Urinary bladder (tissue), 4 donors: ENCODE measurements around the gene ACTL7A. TPM values are rescaled to one million over a fixed set of nuclear protein-coding genes. Genes with fewer than 3 reads are reported as not detected.
"Not testable (repeated sequence)": the region's sequence is repeated elsewhere in the genome, so short reads cannot be mapped to it uniquely, and the experiment has no call there.

Experiments
- DNase-seq: peaks from one replicate; pipeline ENCODE4 v3.0.0-alpha.2; 2015; ENCODE audit errors: extremely low spot score
- H3K27ac ChIP-seq: one replicate; pipeline ENCODE4 v1.5.1; 2013; ENCODE audit warnings: low read depth, mild to moderate bottlenecking, moderate library complexity
- H3K36me3 ChIP-seq: one replicate; pipeline ENCODE4 v1.6.1; 2013; ENCODE audit warnings: mild to moderate bottlenecking, moderate library complexity; ENCODE audit not compliant: insufficient read depth
- H3K4me1 ChIP-seq: one replicate; pipeline ENCODE4 v1.6.1; 2013; ENCODE audit warnings: mild to moderate bottlenecking, moderate library complexity; ENCODE audit not compliant: insufficient read depth
- H3K4me3 ChIP-seq: one replicate; pipeline ENCODE4 v1.5.1; 2013; ENCODE audit warnings: low read depth, low read length
- WGBS: extraction: QIAGEN DNeasy Blood & Tissue Kit; methylation state at CpG from one replicate; pipeline ENCODE4 v1.1.7; 2013; 5-methylcytosine and 5-hydroxymethylcytosine counted together
- polyA plus RNA-seq: library from polyadenylated mRNA; stranded (reverse); fragments of 200-250 nt; gene quantifications from one replicate; pipeline ENCODE4 v1.2.3, GENCODE V29; 2013
- total RNA-seq: library from RNA; depleted of rRNA; stranded (reverse); fragments of >200 nt; gene quantifications from one replicate; pipeline ENCODE4 v1.2.3, GENCODE V29; 2014
- donor health status: healthy with polysubstance abuse.
- donor health status: healthy.

ACTL7A gene
- total and polyA plus RNA-seq, 2 donors = not detected

DNA sequence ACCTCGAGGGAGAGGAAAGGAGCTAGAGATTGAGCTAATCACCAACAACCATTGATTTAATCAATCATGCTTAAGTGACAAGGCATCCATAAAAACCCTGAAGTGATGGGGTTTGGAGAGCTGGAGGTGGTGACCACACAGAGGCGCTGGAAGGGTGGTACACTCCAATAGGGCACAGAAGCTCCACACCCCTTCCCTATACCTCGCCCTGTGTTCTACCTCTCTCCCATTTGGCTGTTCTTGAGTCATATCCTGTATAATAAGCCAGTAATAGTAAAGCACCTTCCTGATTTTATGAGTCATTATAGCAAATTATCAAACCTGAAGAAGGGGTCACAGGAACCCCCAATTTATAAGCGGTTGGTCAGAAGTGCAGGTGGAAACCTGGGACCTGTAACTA, 24.5 kb upstream of the ACTL7A start:
- Histone ChIP-seq H3K27ac (no peak overlapping the region), H3K36me3 (no peaks in the 10 kb centered on the region), H3K4me1 (no peaks in the 10 kb centered on the region), H3K4me3 (no peak overlapping the region)
- no peak for DNase-seq
- WGBS = 87% methylated on average over 4 of the region's 4 CpGs

DNA sequence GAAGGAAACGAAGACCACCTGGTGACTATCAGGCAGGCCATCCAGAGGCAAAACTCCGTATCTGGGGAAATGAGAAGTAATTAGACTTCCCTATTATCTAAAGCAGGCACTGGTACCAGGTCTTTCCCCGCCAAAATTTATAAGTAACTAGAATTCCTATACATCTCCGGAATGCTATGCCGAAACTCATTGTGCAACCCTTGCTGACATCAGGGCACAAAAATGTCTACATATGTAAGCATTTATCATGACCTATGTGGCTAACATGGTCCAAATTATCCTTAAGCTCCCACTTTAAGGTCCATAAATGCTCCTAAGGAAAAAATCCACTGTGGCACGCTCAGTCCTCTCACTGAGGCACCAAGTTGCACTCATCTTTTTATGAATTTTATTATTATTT, 24.0 kb upstream of the ACTL7A start:
- WGBS = 89% methylated on average over 6 of the region's 6 CpGs
- no peaks in the 10 kb centered on the region for H3K4me1 ChIP-seq
- no peak overlapping the region for H3K27ac ChIP-seq
- no peak for DNase-seq
- no peak overlapping the region for H3K4me3 ChIP-seq
- H3K36me3 ChIP-seq = no peaks in the 10 kb centered on the region

DNA sequence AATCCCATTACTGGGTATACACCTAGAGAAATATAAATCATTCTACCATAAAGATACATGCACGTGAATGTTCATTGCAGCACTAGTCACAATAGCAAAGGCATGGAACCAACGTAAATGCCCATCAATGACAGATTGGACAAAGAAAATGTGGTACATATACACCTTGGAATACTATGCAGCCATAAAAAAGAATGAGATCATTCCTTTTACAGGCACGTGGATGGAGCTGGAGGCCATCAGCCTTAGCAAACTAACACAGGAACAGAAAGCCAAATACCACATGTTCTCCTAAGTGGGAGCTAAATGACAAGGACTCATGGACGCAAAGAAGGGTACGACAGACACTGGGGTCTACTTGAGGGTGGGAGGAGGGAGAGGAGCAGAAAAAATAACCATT, 22.5 kb upstream of the ACTL7A start:
- WGBS = 93% methylated on average over 5 of the region's 5 CpGs
- H3K4me3 ChIP-seq, H3K4me1 ChIP-seq, H3K36me3 ChIP-seq, H3K27ac ChIP-seq, DNase-seq: not testable (repeated sequence)

DNA sequence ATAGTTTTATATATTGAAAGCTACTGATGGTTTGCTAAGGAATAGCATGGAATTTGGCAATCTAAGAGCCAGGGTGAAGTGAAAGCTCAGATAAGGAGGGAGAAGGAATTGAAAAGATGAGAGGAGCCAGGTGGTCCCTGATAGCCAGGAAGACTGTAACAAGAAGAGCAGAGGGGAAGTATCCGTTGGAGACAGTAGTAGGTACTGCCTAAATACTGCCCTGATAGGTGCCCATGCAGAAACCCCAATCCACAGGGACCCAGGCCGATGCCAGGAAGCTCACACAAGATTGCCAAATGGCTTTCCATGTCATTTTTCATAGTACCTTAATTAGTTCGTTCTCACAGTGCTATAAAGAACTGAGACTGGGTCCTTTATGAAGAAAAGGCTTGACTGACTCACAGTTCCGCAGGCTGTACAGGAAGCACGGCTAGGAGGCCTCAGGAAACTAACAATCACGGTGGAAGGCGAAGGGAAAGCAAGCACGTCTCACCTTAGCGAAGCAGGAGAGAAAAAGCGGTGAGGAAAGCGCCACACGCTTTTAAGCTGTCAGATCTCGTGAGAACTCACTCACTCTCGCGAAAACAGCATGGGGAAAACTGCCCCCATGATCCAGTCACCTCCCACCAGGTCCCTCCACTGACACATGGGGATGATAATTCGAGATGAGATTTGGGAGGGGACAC, 19.3 kb upstream of the ACTL7A start:
- Histone ChIP-seq H3K4me3 (no peak overlapping the region), H3K4me1 (no peaks in the 10 kb centered on the region), H3K27ac (no peak overlapping the region), H3K36me3 (no peaks in the 10 kb centered on the region)
- WGBS = 69% methylated on average over 16 of the region's 16 CpGs
- DNase-seq = no peak

DNA sequence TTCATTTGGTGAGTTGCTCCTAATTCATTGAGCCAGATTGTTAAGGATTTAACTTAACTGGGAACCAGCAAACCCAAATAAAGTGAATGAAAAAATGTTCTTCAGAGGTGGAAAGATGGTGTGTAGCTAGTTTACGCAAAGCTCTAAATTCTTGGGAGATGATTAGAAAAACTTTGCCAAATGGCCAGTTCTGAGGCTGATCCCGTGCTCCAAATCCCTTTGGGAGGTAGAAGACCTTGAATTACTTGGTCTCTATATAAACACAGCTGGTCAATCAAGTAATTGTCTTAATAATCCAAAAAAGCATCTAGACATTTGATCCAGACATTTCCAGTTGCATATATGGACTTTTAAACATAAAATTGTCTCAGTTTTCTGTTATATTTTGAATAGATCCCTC, 17.7 kb upstream of the ACTL7A start:
- no peaks in the 10 kb centered on the region for H3K4me1 ChIP-seq
- 39% methylated on average over 2 of the region's 2 CpGs for WGBS
- no peak for DNase-seq
- no peak overlapping the region for H3K27ac ChIP-seq
- no peaks in the 10 kb centered on the region for H3K36me3 ChIP-seq
- H3K4me3 ChIP-seq = no peak overlapping the region

DNA sequence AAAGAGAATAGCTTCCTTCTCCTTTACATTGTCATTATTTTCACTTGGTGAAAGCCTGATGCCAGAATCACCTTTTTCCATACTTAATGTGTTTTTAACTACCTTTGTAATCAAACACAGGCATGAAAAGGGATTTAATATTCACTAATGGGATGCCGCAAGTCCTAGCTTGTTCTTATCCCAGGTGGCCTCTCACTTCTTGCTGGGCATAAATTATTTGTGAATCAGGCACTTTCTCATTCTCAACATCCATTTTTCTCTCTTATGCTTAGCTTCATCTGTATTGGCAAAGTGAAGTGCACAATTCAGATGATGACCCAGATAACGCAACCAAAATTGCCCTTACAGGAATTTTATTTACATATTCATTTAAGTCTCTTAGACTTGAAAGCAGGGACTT, 17.2 kb upstream of the ACTL7A start:
- DNase-seq = no peak
- H3K36me3 ChIP-seq = no peaks in the 10 kb centered on the region
- H3K4me1 ChIP-seq = no peaks in the 10 kb centered on the region
- no peak overlapping the region for H3K4me3 ChIP-seq
- no peak overlapping the region for H3K27ac ChIP-seq
- WGBS = 59% methylated on average over 2 of the region's 2 CpGs

DNA sequence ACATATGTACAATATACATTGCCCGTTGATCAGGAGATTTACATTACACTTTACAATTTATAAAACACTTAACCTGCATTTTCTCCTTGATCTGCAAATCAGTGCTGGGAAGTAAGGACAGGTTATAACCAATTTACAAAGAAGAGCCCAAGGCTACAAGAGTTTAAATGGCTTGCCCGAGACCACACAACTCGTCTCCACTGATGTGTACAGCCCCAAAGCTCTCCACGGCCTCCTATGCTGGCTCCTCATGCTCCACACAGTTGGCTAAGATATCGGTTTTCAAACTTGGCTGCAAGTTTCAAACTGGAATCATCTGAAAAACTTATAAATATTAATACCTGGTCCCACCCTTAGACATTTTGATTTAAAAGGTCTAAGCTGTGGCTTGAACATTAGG, 16.6 kb upstream of the ACTL7A start:
- Histone ChIP-seq H3K4me3 (no peak overlapping the region), H3K27ac (no peak overlapping the region), H3K4me1 (no peaks in the 10 kb centered on the region), H3K36me3 (no peaks in the 10 kb centered on the region)
- WGBS = 79% methylated on average over 5 of the region's 5 CpGs
- DNase-seq = no peak

DNA sequence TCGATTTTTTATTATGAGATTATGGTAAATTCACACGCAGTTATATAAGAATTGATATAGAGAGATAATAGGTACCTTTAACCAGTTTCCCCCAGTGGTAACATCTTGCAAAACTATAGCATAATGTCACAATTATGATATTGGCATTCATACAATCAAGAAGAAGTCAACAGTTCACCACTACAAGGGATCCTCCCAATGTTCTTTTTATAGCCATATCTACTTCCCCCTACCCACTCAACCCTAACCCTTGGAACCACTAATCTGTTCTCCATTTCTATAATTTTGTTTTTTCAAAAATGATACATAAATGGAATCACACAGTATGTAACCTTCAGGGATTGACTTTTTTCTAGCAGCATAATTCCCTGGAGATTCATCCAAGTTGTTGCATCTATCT, 16.1 kb upstream of the ACTL7A start:
- no peak overlapping the region for H3K4me3 ChIP-seq
- DNase-seq = no peak
- no peaks in the 10 kb centered on the region for H3K4me1 ChIP-seq
- no peaks in the 10 kb centered on the region for H3K36me3 ChIP-seq
- no peak overlapping the region for H3K27ac ChIP-seq
- WGBS = 91% methylated on average over 2 of the region's 2 CpGs

DNA sequence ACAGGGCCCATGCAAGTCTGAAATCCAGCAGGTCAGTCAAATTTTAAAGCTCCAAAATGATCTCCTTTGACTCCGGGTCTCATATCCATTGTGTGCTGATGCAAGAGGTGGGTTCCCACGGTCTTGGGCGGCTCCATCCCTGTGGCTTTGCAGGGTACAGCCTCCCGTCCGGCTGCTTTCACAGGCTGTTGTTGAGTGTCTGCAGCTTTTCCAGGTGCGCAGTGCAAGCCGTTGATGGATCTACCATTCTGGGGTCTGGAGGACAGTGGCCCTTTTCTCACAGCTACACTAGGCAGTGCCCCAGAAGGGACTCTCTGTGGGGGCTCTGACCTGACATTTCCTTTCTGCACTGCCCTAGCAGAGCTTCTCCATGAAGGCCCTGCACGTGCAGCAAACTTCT, 13.8 kb upstream of the ACTL7A start:
- not testable (repeated sequence) for H3K4me1 ChIP-seq, H3K4me3 ChIP-seq, H3K36me3 ChIP-seq, H3K27ac ChIP-seq, DNase-seq
- 96% methylated on average over 8 of the region's 8 CpGs for WGBS

DNA sequence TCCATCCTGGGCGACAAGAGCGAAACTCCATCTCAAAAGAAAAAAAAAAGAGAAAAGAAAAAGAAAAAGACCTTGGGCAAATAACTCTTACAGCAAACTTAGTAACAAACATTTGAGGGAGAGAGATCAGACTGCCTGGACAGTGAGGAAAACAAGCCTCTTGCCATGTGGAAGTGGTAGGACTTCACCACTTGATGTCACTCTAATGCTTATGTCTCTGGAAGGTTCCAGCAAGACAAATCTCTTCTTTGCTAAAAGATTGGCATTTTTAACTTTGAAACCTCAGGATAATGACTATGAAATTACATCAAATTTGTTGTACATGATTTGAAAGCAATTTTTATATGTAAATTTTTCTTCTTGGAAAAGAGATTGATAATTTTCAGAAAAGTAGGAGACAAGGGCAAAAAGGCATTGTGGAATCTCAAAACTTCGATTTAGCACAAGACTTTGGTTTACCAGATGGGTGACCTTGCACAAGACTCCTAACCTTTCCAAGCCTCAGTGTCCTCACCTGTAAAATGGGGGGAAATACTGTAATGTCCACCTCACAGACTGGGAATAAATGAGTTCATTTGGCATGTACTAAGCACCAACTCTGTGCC, 11.7 kb upstream of the ACTL7A start:
- WGBS = over 99% methylated on average over 3 of the region's 3 CpGs
- no peaks in the 10 kb centered on the region for H3K4me1 ChIP-seq
- no peak overlapping the region for H3K27ac ChIP-seq
- DNase-seq = no peak
- H3K4me3 ChIP-seq = no peak overlapping the region
- no peaks in the 10 kb centered on the region for H3K36me3 ChIP-seq

DNA sequence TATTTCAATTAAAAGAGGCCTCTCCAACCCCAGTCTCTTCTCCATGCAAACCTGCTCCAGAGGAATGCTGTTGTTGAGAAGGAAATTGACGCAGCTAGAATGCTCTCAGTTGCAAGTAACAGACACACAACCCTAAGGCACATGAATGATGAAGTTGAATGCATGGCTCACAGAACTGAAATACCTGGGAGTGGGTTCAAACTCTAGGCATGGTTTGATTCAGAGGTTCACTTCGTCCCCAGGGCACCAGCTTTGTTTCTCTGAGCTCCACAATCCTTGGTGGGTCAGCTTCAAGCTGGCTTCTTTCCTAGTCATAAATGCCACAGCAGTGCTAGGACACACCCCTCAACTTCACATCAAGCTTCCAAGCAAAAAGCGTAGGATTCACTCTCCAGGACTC, 10.9 kb upstream of the ACTL7A start:
- H3K4me1 ChIP-seq = no peaks in the 10 kb centered on the region
- DNase-seq = no peak
- H3K36me3 ChIP-seq = no peaks in the 10 kb centered on the region
- 80% methylated on average over 3 of the region's 3 CpGs for WGBS
- no peak overlapping the region for H3K27ac ChIP-seq
- no peak overlapping the region for H3K4me3 ChIP-seq

DNA sequence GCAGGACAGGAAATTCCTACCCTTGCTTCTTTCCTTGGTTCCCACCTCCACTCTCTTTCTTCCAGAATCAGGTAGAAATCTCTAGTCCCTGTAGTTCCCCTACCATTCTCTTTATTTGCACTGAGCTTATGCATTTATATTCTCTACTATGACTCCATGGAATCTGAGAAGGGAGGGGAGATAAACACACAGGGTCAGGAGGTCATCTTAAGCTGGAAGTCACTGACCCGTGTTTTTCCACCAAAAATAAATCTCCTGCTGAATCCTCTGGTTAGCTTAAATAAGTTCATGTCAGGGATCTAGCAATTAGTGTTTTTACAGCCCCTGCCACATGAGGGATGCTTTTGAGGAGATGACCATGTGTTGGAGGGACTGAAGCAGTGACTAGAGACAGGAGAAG, 10.0 kb upstream of the ACTL7A start:
- Histone ChIP-seq H3K4me1 (no peaks in the 10 kb centered on the region), H3K27ac (no peak overlapping the region), H3K36me3 (no peaks in the 10 kb centered on the region), H3K4me3 (no peak overlapping the region)
- 26% methylated on average over 1 of the region's 1 CpG for WGBS
- no peak for DNase-seq

DNA sequence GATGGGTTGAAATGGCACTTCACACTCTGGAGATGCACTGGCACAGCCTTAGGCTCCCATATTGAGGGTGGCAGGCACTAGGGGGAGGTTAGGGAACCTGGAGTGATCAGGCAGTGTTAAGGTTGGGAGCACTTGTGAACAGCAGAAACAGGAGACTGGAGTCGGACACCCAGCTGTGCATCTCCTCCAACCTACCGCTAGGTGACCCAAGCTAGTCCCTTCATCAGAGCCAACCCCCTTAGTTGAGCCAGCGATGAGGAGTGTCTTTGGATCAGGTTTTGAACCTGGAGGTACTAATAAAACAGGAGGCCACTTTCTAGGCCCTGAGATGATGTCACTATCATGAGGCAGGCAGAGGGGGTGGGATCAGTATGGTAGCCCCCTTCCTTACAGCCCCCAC, 8.0 kb upstream of the ACTL7A start:
- no peaks in the 10 kb centered on the region for H3K36me3 ChIP-seq
- no peaks in the 10 kb centered on the region for H3K4me1 ChIP-seq
- DNase-seq = no peak
- WGBS = 95% methylated on average over 3 of the region's 3 CpGs
- H3K4me3 ChIP-seq = no peak overlapping the region
- no peak overlapping the region for H3K27ac ChIP-seq

DNA sequence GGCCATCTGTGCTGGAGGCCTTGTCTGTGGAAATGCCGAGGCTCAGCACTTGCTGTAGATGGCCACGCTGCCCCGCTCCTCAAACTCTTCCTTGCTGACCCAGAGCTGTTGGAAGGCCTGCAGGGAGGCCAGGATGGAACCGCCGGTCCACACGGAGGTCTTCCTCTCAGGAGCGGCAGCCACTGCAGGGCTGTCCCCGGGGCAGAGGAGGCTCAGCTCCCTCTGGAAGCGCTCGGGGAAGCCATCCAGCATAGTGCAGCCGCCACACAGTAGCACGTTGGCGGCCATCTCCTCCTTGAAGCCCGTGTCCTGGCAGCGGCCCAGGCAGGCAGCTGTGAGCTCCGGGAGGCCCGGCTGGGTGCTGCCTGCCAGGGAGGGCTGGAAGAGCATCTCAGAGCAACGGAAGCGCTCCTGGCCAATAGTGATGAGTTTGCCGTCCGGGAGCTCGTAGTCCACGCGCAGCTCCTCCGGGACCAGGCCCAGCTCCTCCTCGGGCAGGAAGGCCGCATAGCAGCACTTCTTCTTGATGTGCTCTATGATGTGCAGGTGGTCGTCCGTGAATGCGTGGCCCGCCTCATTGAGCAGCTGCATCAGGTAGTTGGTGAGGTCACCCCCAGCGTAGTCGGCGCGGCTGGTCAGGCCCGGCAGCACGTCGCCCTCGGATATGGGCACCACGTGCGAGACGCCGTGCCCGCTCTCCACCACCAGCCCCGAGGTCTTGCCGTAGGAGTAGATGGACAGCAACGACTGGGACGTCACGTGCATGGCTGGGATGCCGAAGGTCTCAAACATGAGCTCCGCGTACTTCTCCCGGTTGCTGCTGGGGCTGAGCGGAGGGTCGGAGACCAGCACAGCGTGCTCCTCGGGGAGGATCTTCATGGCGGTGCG, 7.2 kb upstream of the ACTL7A start:
- DNase-seq = no peak
- Histone ChIP-seq H3K4me3 (no peak overlapping the region), H3K27ac (no peak overlapping the region), H3K36me3 (no peaks in the 10 kb centered on the region), H3K4me1 (no peaks in the 10 kb centered on the region)
- WGBS = 85% methylated on average over 59 of the region's 59 CpGs
